Activated CD8-positive, alpha-beta memory T cell treated with anti-CD3 and anti-CD28 coated beads, Interleukin-2, amount 50 U/mL, for 1 hour (primary cell): Measurements from ENCODE around the gene KAT2B.
A peak's percentile ranks its signal among the peaks of the same experiment; 100 is the strongest.

Experiments
- DNase-seq: peaks from one replicate; pipeline ENCODE4 v3.0.0-alpha.2; 2020; ENCODE audit errors: extremely low read depth

KAT2B gene

DNA sequence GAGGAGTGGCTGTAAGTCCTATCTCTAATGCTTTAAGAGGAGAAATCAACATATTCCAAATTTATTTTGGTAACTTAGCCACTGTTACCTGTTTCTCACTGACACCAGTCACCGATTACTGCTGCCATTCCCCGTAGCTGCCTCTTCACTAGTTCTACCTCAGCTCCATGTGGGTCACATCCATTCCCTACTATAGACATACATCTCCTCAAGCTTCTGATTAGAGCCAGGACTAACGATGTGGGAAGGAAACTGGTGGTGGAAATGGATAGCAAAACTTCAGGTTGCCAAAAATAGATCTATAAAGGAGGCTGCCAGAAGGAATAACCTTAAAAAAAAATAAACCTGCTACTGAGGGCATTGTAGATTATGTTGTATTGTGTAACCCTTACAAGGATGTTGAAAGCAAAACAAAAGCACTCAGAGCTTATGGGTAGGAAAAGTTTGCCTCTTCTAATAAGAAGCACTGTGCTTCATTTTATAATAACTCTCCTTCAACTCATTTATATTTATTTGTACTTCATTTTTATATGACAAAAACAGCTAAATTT lies 56.0 kb downstream of the KAT2B start:
- DNase-seq, result no peak

DNA sequence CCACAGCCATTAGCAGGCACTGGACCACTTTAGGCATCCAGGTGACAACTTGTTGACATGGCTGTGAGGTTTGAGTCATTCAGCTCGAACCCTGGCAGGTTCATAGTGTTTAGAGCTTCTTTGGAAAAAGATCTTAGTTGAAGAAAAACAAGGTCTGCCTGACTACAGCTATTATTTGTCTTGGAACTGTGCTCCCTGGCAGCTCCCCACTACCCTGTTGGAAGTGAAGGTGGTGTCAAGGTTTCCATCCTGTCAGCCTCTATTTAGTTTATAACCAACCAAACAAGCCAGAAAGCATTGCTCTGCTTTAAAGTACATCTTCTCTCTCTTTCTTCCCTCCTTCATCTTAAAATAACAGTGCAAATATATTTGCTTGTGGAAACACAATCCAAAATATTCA lies 56.8 kb downstream of the KAT2B start:
- no peak for DNase-seq

DNA sequence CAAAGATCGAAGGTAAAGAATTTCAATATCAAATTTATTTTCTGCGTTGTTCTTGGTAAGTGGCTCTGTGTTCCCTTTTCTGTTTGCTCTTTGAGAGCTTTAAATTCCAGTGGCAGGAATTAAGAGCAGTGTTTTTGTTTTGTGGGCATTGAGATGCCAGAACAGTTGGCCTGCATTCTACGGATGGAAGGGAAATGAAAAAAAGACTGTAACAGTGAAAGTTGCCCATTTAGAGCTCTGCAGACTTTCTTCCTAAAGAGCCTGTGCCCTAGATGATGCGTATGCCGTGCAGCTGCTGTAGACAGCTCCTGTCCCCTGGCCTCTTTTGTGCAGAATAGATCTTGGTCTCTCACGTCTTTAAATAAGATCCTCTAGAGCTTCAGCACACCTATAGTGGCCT lies 58.8 kb downstream of the KAT2B start:
- DNase-seq, result no peak

DNA sequence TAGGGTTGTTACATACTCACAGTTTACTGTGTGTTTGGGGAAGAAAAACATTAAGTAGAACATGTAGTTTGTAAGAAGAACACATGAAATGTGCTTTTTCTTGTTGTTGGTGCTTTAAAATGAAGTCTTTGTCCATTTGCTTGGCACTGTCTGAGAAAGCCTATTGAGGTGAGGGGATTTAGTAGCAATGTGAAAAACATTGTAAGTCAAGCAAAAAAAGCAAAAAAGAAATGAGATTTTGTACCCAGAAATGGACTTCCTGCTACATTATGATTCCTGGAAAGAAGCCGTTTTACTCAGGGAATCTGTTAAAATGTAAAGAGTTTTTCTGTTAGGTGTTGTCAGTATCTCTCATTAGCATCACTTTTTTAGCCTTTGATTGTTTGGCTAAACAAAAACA lies 59.9 kb downstream of the KAT2B start:
- no peak for DNase-seq

DNA sequence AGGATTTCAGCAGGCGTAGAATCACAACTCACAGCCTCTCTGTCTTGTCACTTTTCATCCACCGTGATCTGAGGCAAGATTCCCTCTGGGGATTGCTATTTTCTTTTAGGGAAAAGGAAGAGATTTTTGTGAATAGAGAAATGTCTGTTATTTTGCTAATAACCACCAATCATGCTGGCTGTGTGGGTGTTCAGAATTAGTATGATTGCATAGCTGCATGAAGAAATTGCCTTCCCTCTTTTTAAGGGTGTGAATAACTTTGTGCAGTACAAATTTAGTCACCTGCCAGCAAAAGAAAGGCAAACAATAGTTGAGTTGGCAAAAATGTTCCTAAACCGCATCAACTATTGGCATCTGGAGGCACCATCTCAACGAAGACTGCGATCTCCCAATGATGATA lies 60.8 kb downstream of the KAT2B start:
- DNase-seq, result no peak

DNA sequence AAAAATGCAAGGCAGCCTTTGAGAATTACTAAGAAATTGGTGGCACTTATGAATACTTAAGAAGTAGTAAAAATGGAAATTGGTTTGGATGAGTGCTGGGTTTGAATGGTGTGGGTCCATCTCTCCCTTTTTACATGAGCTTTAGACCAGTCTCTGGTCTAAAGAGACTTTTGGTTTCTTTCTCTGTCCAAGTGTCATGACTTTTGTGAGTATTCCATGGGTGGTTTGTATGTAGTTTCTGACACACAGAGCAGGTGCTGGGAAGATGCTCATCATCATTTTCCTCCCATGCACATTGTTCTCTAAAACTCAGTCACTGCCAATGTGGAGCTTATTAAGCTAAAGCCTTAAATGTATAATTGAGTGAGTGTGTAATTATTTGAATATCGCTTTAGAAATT lies 63.5 kb downstream of the KAT2B start:
- no peak for DNase-seq

DNA sequence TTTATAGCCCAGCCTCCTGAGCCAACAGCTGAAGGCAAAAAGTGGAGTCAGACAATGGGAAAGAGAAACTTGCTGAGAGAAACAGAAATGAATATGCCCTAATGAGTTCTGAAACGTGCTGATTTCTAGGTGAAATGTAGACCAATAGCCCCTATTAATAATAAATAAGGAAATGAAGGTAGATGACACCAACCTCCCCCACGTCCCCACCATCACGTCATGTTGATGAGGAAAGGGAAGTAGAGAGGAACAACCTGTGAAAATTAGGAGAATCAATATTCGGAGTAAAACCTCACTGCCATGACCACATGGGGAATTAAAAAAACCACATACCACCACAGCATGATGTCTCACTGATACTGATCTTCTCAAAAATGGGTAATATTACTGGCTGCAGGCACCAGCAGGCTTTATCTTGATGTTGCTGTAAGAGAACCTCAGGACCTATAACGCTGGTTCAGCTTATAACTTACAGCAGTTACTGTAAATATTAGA lies 64.0 kb downstream of the KAT2B start:
- peak; percentile 1 for DNase-seq

DNA sequence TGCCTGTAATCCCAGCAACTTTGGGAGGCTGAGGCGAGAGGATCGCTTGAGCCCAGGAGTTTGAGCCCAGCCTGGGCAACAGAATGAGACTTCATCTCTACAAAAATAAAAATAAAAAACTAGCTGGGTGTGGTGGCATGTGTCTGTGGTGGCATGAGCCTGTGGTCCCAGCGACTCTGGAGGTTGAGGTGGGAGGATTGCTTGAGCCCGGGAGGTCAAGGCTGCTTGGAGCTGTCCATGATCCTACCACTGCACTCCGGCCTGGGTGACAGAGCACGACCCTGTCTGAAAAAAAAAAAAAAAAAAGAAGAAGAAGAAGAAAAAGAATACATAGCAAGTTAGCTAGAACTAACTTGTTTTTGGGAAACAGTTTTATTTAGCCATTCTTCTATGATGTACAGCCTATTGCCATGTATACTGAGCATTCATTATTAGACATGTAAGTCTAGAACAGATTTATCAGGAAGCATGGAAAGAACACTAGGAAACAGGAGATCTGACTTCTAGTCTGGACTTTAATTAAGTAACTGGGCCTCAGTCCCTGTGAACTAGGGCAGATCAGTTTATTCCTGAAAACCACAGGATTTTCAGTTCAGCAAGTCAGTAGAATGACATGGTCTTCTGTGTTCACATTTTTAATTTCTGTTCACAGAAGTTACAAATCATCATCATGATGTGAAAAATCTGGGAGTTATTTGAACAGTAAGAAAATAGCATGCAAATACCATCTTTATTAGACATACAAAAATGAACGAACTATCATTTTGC lies 65.5 kb downstream of the KAT2B start:
- no peak for DNase-seq

DNA sequence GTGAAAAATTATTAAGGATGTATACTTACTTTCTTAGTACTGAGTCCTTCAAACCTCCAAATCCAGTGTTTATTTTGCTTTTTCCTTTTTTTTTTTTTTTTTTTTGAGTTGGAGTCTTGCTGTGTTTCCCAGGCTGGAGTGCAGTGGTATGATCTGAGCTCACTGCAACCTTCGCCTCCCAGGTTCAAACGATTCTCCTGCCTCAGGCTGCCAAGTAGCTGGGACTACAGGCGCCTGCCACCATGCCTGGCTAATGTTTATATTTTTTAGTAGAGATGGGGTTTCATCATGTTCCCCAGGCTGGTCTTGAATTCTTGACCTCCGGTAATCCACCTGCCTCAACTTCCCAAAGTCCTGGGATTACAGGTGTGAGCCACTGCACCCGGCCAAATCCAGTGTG lies 67.5 kb downstream of the KAT2B start:
- no peak for DNase-seq

DNA sequence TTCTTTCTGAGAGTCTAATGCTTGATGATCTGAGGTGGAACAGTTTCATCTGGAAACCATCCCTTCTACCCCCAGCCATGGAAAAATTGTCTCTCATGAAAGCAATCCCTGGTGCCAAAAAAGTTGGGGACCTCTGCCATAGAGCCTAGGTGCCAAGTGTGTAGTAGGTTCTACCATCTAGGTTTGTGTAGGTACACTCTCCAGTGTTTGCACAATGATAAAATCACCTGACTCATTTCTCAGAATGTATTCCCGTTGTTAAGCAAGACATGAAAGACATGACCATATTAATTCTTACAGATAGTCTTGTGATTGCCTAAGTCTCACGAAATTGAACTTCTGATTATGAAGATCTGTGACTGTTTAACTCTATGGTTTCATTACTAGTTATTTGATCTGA lies 68.6 kb downstream of the KAT2B start:
- no peak for DNase-seq

DNA sequence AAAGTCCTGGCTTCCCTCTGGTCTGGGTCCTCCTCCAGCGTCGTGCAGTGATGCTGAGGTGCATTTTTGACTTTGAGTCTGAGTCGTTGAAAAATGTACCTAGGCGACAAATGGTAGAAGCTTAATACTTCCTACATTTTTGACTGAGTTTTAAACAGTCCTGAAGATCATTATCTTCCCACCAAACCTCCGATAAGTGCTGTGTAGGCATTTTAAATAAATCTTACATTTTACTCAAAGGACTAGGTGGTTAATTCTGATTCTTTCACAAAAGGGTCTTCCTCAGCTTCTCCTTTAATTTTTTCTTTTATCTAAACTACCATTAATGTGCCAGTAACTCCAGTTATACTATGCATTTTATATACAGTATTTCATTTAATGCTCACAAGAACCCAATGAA lies 70.6 kb downstream of the KAT2B start:
- DNase-seq, result no peak

DNA sequence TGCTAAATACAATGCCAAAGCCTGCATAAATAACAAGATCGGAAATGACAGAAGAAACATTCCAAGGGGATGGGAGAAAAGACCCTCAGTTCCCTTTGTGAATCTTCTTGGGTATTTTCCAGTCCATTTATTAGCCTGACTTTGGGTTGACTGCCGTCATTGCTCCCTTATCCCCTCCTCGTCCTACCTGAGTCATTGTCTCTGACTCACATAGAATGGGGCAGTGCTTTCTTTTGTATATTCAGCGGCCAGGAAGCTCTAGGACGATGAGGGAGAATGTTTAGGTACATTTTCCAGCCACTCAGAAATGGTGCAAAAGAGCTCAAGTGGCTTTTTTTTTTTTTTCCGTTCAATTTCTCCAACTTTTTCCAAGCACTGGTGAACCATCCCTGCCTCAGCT lies 71.6 kb downstream of the KAT2B start:
- no peak for DNase-seq

DNA sequence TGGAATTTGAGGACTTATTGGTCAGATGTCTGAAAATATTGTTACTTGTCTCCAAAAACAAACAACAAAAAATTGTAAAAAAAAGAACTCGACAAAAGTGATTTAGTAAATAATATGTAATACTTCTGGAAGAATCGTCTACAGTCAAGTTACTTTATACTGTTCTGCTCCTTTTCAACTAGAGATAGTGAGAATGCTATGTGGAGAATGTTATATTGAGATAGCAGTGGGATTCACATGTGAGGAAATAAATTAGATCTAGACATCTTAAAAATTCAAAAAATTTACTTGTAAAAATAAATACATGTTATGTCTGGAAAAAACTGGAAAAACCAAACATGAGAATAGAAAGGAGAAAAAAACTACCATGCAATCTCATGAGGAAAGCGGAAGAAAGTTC lies 80.8 kb downstream of the KAT2B start:
- no peak for DNase-seq

DNA sequence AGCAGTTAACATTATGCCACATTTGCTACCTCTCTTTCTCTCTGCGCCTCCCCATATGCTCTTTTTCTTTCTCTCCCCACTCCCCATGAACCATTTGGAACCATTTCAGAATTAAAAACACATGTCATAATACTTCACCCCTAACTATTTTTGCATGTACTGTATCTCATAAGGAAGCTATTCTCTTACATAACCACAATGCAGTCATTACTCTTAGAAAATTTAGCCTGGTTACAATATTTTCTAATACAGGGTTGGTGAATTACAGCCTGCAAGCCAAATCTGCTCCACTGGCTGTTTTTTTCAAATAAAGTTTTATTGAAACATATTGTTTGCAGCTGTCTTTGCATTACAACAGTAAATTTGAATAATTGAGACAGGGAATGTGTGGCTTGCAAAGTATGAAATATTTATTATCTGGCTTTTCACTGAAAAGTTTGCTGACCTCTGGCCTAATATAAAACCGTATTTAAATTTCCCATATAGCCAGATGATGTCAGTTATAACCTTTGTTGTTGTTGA lies 82.9 kb downstream of the KAT2B start:
- DNase-seq, result no peak

DNA sequence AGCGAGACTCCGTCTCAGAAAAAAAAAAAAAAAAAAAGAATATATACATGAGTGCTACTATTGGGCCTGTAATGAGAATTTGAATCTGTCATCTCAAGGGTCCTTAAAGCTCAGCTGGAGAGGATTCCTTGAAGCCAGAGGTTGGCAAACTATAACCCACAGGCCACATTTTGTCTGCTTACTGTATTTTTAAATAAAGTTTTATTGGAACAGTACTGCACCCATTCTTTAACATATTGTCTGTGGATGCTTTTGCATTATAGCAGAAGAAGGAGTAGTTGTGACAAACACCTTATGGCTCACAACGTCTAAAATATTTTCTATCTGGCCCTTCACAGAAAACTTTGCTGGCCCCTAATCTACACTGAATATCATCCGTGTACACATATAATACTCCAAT lies 85.0 kb downstream of the KAT2B start:
- no peak for DNase-seq

DNA sequence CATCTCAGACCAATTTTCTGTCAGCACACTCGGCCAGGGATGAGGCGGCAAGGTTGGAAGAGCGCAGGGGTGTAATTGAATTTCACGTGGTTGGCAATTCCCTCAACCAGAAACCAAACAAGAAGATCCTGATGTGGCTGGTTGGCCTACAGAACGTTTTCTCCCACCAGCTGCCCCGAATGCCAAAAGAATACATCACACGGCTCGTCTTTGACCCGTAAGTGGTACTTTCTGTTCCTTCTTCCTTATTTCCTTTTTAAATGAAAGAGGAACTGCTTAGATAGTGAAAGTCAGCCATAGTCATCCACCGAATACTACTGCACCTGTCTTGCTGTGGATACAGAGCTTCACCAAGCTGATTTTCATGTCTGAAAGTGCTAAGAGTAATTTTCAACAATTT lies 85.7 kb downstream of the KAT2B start:
- DNase-seq, result no peak

DNA sequence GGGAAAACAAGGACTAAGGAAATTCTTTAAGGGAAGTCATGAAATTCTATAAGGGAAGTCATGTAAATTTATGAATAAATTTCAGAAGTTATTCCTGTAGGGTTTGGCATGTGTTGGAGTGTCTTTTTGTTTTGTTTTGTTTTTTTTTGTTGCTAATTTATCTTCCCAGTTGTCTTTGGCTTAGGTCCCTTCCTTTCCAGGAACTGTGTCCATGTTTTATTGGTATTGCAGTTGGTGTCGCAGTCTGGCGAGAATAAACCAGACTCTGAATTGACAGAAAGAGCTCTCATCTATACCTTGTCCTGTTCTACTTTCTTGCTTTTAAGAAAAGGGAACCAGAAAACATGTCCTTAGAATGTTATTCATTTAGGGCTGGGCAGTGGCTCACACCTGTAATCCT lies 88.1 kb downstream of the KAT2B start:
- no peak for DNase-seq

DNA sequence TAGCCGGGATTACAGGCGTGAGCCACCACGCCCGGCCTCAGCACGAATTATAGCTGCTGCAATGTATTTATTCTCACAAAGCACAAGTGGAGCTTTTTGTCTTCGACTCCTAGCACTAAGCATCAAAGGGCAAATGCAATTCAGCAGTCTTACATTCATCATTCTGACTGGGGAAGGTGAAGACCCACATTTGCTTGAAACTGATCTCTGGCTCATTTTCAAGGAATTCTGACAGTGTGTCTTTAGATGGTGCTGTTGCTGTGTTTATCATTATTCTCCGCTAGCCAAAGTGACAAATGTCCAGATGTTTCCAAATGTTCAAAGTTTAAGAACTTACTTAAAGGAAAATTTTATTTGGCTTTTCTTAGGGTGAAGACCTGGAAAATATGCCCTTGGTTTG lies 89.9 kb downstream of the KAT2B start:
- no peak for DNase-seq

DNA sequence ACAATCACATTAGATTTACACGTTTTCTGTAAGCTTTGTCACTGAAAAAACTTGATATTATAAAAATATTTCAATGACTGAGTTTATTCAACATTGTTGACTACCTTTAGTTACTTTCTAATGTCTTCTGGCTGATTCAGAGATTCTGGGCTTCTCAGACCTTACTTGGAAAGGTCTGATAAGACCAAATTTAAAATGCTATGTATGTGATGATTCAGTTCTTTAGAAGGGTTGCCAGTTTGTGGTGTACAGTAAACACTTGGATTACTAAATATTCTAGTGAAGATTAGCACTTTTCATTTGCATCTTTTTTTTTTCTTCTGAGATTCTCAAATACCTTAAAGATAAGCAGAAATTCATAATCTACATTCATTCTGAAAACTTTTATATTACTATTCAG lies 96.0 kb downstream of the KAT2B start:
- no peak for DNase-seq

DNA sequence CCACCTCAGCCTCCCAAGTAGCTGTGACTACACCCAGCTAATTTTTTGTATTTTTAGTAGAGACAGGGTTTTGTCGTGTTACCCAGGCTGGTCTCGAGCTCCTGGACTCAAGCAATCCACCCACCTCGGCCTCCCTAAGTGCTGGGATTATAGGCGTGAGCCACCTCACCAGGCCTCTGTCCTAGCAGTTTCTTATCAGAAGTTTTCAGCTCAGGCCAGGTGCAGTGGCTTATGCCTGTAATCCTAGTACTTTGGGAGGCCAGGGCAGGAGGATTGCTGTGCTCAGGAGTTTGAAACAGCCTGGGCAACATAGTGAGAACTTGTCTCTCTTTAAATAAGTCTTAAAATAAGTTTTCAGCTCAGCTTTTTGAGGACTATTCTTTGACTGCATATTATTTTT lies 97.4 kb downstream of the KAT2B start:
- DNase-seq, result no peak

DNA sequence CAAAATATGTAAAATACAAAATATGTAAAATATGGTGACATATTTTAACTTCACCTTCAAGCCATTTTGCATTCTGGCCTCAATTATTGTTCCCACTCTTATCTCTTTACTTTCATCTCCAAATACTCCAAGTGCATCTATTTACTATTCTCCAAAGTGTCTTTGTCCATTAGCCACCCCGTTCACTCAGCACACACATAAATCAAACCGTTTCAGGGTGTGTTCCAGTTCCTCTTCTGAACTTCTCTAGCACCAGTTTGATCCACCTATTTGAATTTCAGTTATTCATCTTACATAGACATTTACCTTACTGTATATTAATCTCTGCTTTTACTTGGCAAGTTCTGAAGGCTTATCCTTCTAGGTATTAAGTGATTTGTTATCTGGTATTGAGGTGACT lies 100.6 kb downstream of the KAT2B start:
- DNase-seq, result no peak

DNA sequence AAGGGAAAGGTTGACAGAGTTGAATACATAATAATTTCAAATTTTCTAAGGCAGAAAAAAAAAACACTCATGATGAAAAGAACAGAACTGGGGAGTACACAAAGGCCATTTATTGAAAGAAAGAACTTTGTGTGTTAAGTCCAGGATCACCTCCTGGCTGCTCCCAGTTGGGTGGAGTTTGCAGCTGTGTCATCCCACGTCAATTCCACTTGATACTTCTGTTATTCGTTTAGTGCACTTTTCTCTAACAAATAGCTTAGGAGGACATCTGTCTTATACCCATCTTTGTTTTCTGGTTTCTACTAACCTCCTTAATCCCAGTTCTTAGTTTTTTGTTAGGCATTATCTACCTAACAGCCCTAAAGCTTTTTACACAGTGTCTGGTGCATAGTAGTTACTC lies 101.1 kb downstream of the KAT2B start:
- DNase-seq, result no peak

DNA sequence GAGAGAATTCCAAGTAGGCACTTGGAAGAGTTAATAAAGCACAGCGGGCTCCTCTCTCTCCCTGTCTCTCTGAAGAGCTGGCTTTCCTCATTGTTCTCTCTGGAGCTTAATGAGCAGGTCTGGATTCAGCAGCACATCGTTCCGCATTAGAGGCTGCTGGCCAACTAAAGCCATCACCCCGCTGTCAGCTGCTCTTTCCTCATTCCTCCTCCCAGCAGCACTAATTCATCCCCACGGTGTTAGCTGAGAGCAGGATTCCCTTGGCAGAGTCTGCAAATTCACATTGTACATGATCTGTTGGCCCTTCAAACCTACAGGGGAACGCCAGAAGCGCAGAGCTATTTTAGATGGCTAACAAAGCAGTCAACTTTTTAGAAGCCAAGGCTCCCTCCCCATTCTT lies 101.6 kb downstream of the KAT2B start:
- DNase-seq, result no peak

DNA sequence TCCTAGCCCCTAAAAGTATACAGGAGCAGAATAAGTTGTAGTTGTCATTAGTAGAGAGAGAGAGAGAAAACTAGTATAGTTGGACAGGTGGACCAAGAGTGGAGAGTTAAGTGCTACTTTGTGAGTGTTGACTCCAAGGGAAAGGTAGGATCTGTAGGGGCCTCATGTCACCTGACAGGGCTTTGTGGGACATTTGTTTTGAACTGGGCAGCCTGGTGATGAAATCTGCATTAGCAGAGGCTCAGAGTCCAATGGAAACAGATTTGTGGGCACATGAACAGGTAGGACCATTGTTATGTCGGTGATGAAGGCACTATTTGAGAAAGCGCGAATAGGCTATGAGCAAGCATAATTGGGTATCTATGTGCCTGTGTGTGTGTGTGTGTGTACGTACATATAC lies 102.3 kb downstream of the KAT2B start:
- DNase-seq, result no peak
